Measurements from ENCODE around the gene CNTNAP2.

- no peak for TF ChIP-seq CTCF (IDR thresholded peaks at IDR 0.05 in 4 of 5, conservative IDR thresholded peaks at IDR 0.05 in 1 of 5)
- no peak for TF ChIP-seq POLR2A (IDR thresholded peaks at IDR 0.05)
Observed at GRCh38 chr7:147911201-147911601, 1794.6 kb downstream of the CNTNAP2 start.

Measured in gastrocnemius medialis (tissue), 4 donors.